Measurements from ENCODE around the gene ARPP19. TPM values are rescaled to one million over a fixed set of nuclear protein-coding genes. Genes with fewer than 3 reads are reported as not detected.

Gene ARPP19
- polyA plus RNA-seq, 1 donor from 2014 or later: 254 TPM

- peak overlapping the region; percentile 95 for H3K4me3 ChIP-seq (ENCODE audit: low read length)
These were observed 41.5 kb downstream of the ARPP19 start for GRCh38 chr15:52527196-52527910.

More at GRCh38 chr15:52527196-52527910, 41.5 kb downstream of the ARPP19 start:
- Histone ChIP-seq H3K9ac (ENCODE audit: low read length) (peak overlapping the region; percentile 97), H3F3A (ENCODE audit: insufficient read depth, low read length, poor library complexity, severe bottlenecking) (no peaks in the 10 kb centered on the region), H3K27ac (ENCODE audit: low read length) (peak overlapping the region; percentile 93), H3K27me3 (ENCODE audit: insufficient read depth, low read depth, low read length) (no peaks in the 10 kb centered on the region), H3K4me2 (ENCODE audit: low read length) (peak overlapping the region; percentile 88), H3K9me2 (ENCODE audit: insufficient read depth, low read length) (no peaks in the 10 kb centered on the region), H2AFZ (ENCODE audit: low read depth, low read length) (no peak overlapping the region), H4K20me1 (ENCODE audit: insufficient read depth) (no peaks in the 10 kb centered on the region), H3K9me3 (ENCODE audit: low read length) (no peaks in the 10 kb centered on the region), H3K79me2 (replicated peaks; ENCODE audit: insufficient read depth, low read length) (peaks cover 55% of the 10 kb centered on the region), H3K36me3 (ENCODE audit: insufficient read depth, low read length) (no peaks in the 10 kb centered on the region)
- TF ChIP-seq TAF1 (IDR thresholded peaks at IDR 0.05; ENCODE audit: low read depth) (no peak), REST (IDR thresholded peaks at IDR 0.05; ENCODE audit: borderline replicate concordance) (no peak), RAD21 (conservative IDR thresholded peaks at IDR 0.05) (no peak), EP300 (conservative IDR thresholded peaks at IDR 0.05; ENCODE audit: poor library complexity, severe bottlenecking) (no peak), CTCF (IDR thresholded peaks at IDR 0.05; ENCODE audit: poor library complexity, severe bottlenecking) (no peak), EZH2 (IDR thresholded peaks at IDR 0.05; ENCODE audit: borderline replicate concordance, insufficient read depth, low read length, poor library complexity, severe bottlenecking) (no peak), MXI1 (conservative IDR thresholded peaks at IDR 0.05; ENCODE audit: poor library complexity, severe bottlenecking) (no peak), SMC3 (conservative IDR thresholded peaks at IDR 0.05; ENCODE audit: poor library complexity) (no peak), POLR2AphosphoS5 (IDR thresholded peaks at IDR 0.05) (no peak)
